Measurements from ENCODE around the gene TFEC.

TFEC gene

GRCh38 chr7:115995701-115996100, 34.9 kb downstream of the TFEC start:
- H3K27me3 ChIP-seq (ENCODE audit: low read length), result no peaks in the 10 kb centered on the region

GRCh38 chr7:115988401-115988800, 42.2 kb downstream of the TFEC start:
- Histone ChIP-seq H3K9me3 (ENCODE audit: insufficient read depth, low read length) (no peaks in the 10 kb centered on the region), H3K27ac (ENCODE audit: low read depth, low read length) (no peak overlapping the region), H3K27me3 (ENCODE audit: low read length) (no peaks in the 10 kb centered on the region), H2AFZ (ENCODE audit: low read depth, low read length, severe bottlenecking) (no peak overlapping the region), H3K4me3 (ENCODE audit: insufficient read depth, low read length, poor library complexity, severe bottlenecking) (no peak overlapping the region), H3K79me2 (ENCODE audit: insufficient read depth, low read length) (no peaks in the 10 kb centered on the region), H3K9me2 (replicated peaks; ENCODE audit: insufficient read depth, low read length) (no peaks in the 10 kb centered on the region), H3K9ac (ENCODE audit: low read length) (no peak overlapping the region), H4K20me1 (ENCODE audit: low read depth, low read length) (no peaks in the 10 kb centered on the region), H3K4me2 (ENCODE audit: low read depth, low read length, poor library complexity, severe bottlenecking) (no peak overlapping the region), H3K36me3 (ENCODE audit: low read length) (no peaks in the 10 kb centered on the region), H3F3A (ENCODE audit: insufficient read depth) (no peaks in the 10 kb centered on the region)
- no peak for TF ChIP-seq CTCF (IDR thresholded peaks at IDR 0.05; ENCODE audit: insufficient read depth, low read length, poor library complexity, severe bottlenecking)
- TF ChIP-seq EZH2phosphoT487 (conservative IDR thresholded peaks at IDR 0.05; ENCODE audit: low read length), result no peak

More at GRCh38 chr7:115995701-115996100, 34.9 kb downstream of the TFEC start:
- H3K27ac ChIP-seq (ENCODE audit: low read depth, low read length), result no peak overlapping the region
- no peaks in the 10 kb centered on the region for H3K9me2 ChIP-seq (replicated peaks; ENCODE audit: insufficient read depth, low read length)
- H3K4me2 ChIP-seq (ENCODE audit: low read depth, low read length, poor library complexity, severe bottlenecking), result no peak overlapping the region
- no peaks in the 10 kb centered on the region for H3K36me3 ChIP-seq (ENCODE audit: low read length)
- H2AFZ ChIP-seq (ENCODE audit: low read depth, low read length, severe bottlenecking), result no peak overlapping the region
- no peak overlapping the region for H3K9ac ChIP-seq (ENCODE audit: low read length)
- H3K4me3 ChIP-seq (ENCODE audit: insufficient read depth, low read length, poor library complexity, severe bottlenecking), result no peak overlapping the region
- H3K79me2 ChIP-seq (ENCODE audit: insufficient read depth, low read length), result no peaks in the 10 kb centered on the region
- H4K20me1 ChIP-seq (ENCODE audit: low read depth, low read length), result no peaks in the 10 kb centered on the region
- H3K9me3 ChIP-seq (ENCODE audit: insufficient read depth, low read length), result no peaks in the 10 kb centered on the region
- no peaks in the 10 kb centered on the region for H3F3A ChIP-seq (ENCODE audit: insufficient read depth)
- TF ChIP-seq CTCF (IDR thresholded peaks at IDR 0.05; ENCODE audit: insufficient read depth, low read length, poor library complexity, severe bottlenecking), result no peak
- TF ChIP-seq EZH2phosphoT487 (conservative IDR thresholded peaks at IDR 0.05; ENCODE audit: low read length), result no peak

- H3K9ac ChIP-seq (ENCODE audit: low read length), result no peak overlapping the region
- H3K79me2 ChIP-seq (ENCODE audit: insufficient read depth, low read length), result no peaks in the 10 kb centered on the region
- H3K9me3 ChIP-seq (ENCODE audit: insufficient read depth, low read length), result no peaks in the 10 kb centered on the region
- TF ChIP-seq EZH2phosphoT487 (conservative IDR thresholded peaks at IDR 0.05; ENCODE audit: low read length) (no peak), CTCF (IDR thresholded peaks at IDR 0.05; ENCODE audit: insufficient read depth, low read length, poor library complexity, severe bottlenecking) (no peak)
- H3K4me3 ChIP-seq (ENCODE audit: insufficient read depth, low read length, poor library complexity, severe bottlenecking), result no peak overlapping the region
- H3K27ac ChIP-seq (ENCODE audit: low read depth, low read length), result no peak overlapping the region
- H3K9me2 ChIP-seq (replicated peaks; ENCODE audit: insufficient read depth, low read length), result no peaks in the 10 kb centered on the region
- no peak overlapping the region for H3K4me2 ChIP-seq (ENCODE audit: low read depth, low read length, poor library complexity, severe bottlenecking)
- no peaks in the 10 kb centered on the region for H4K20me1 ChIP-seq (ENCODE audit: low read depth, low read length)
- H2AFZ ChIP-seq (ENCODE audit: low read depth, low read length, severe bottlenecking), result no peak overlapping the region
- no peaks in the 10 kb centered on the region for H3K27me3 ChIP-seq (ENCODE audit: low read length)
- H3F3A ChIP-seq (ENCODE audit: insufficient read depth), result no peaks in the 10 kb centered on the region
- H3K36me3 ChIP-seq (ENCODE audit: low read length), result no peaks in the 10 kb centered on the region
These were observed 43.1 kb downstream of the TFEC start for GRCh38 chr7:115987486-115987885.

All from SU-DHL-6 (cell line).